ENCODE data around the gene EFCAB6.

DNA sequence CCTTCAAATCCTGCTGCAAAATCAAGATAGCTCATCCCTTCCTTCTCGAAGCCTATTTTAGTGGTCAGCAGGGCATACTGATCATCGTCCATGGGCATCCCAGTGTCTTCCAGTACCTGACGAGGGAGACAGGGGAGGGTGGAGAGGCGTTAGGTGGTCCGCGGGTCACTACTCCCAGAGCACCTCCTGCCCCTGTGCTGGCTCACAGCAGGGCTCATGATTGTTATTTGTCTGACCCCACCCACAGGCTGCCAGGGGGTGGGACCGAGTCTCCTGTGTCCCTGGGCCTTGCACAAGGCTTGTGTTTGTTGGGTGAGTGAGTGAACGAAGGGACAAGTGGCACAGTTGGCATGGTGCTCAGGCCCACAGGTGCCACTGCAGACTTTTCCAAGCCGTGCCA, 177.0 kb downstream of the EFCAB6 start:
- TF ChIP-seq, protein P1, sequence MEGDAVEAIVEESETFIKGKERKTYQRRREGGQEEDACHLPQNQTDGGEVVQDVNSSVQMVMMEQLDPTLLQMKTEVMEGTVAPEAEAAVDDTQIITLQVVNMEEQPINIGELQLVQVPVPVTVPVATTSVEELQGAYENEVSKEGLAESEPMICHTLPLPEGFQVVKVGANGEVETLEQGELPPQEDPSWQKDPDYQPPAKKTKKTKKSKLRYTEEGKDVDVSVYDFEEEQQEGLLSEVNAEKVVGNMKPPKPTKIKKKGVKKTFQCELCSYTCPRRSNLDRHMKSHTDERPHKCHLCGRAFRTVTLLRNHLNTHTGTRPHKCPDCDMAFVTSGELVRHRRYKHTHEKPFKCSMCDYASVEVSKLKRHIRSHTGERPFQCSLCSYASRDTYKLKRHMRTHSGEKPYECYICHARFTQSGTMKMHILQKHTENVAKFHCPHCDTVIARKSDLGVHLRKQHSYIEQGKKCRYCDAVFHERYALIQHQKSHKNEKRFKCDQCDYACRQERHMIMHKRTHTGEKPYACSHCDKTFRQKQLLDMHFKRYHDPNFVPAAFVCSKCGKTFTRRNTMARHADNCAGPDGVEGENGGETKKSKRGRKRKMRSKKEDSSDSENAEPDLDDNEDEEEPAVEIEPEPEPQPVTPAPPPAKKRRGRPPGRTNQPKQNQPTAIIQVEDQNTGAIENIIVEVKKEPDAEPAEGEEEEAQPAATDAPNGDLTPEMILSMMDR (IDR thresholded peaks at IDR 0.05): no peak
- TF ChIP-seq POLR2A (IDR thresholded peaks at IDR 0.05): no peak

Measured in heart left ventricle (tissue), 13 donors.